GM19324 (cell line): Measurements from ENCODE around the gene ADAM8.
A peak's percentile ranks its signal among the peaks of the same experiment; 100 is the strongest.

Experiments
- ATAC-seq: cut with Tn5 transposase; IDR thresholded peaks from one replicate; pipeline ENCODE4 v1.9.1; 2021; ENCODE audit warnings: mild to moderate bottlenecking, moderate library complexity; ENCODE audit not compliant: unreplicated experiment, low FRiP score

ADAM8 gene

GRCh38 chr10:133283931-133284330, 7.3 kb upstream of the ADAM8 start:
- no peak for ATAC-seq

GRCh38 chr10:133282846-133283390, 6.2 kb upstream of the ADAM8 start:
- ATAC-seq: no peak

DNA sequence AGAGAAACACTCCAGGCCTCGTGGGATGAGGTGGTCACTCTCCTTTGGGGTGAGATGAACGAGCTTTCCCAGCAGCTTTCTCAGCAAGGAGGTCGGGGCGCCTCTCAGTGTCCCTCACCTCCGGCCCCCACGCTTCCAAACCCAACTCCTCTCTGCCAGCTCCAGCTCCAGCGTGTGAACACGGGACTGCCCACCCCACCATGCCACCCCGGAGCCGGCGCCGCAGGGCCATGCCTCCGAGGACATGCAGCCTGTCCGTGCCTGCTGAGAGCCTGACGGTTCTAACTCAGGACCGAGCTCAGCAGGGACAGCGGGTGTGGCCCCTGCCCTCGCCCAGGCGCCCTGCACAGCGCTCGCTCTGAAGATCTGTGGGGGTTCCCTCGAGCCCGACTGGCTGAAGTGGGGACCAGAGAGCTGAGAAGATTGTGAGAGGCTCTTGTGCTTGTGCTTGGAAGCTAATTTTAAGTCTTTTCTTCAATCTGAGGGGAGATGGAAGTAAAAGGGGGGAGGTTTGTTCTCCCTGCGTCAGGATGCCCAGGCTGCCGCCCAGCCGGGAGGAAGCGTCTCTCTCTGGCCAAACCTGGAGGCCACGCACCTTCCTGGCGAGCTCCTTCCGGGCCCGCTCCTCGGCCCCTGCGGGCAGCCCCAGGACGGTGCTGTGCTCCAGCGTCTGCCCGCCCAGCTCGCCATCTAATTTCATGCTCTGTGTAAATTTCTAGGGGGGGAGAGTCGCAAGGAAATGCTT, 5.1 kb upstream of the ADAM8 start:
- ATAC-seq: no peak

DNA sequence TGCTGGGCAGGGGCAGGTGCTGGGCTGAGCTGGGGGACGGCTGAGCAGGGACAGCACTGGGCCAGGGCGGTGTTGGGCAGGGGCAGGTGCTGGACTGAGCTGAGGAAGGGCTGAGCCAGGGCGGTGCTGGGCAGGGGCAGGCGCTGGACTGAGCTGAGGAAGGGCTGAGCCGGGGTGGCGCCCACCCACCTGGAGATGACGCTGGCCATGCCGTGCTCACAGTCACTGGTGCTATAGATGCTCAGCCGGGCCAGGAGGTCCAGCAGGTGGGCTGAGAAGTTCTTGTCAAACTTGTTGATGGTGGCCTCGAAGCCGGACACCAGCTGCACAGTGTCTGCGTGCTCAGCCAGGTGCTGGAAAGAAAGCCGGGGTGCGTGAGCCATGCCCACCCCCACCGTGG, 4.4 kb upstream of the ADAM8 start:
- ATAC-seq: no peak

DNA sequence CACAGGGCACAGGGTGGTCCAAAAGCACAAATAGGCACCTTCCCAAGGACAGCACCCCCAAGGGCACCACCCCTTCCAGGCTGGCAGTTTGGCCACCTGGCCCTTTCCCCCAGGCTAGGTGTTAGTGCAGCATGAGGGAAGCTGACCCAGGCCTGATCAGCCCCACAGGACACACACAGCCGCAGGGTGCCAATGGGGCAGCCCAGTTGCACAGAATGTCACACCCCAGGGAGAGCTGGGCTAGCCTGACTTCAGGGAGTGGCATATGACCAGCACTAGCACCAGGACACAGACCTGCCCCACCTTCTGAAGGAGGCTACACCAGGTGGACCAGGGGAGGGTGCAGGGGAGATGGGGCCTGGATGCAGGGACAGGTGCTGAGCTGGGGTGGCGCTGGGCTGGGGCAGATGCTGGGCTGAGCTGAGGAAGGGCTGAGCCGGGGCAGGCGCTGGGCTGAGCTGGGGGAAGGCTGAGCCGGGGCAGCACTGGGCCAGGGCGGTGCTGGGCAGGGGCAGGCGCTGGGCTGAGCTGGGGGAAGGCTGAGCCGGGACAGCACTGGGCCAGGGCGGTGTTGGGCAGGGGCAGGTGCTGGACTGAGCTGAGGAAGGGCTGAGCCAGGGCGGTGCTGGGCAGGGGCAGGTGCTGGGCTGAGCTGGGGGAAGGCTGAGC, 3.9 kb upstream of the ADAM8 start:
- no peak for ATAC-seq

DNA sequence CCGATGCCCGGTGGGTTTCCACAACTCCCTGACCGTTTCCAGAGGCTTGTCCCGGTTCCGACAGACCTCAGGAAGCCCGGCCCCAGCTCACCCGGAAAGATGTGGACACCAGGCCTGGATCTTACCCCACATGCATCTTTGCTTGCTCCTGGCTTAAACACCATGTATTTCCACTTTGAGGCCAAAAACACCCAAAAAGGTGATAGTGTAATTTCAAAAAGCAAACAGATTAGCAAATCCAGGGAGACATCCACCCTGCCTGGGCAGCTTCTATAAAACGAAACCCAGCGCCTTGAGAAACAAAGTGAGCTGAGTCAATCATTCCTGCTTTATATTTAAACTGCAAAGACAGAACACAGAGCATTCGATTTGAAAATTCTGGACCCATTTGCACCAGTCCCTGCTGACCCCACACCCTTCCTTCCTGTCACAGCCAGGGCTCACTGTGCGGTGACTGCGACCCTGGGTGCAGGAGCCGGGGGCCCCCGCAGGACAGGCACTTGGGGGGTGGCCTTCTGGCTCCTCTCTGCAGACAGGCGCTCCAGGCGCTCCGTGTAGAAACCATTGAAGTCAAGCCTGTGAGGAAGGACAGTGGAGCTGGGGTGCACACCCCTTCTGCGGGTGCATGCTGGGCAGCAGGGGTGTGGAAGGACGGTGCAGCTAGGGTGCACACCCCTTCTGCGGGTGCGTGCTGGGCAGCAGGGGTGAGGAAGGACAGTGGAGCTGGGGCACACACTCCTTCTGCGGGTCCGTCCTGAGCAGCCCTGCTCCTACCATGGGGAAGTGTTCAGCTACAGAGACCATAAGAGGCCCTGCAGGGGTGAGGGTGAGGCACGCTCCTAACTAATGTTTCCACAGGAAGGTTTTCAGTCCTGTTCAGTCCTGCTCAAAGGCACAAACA, 2.9 kb upstream of the ADAM8 start:
- no peak for ATAC-seq

DNA sequence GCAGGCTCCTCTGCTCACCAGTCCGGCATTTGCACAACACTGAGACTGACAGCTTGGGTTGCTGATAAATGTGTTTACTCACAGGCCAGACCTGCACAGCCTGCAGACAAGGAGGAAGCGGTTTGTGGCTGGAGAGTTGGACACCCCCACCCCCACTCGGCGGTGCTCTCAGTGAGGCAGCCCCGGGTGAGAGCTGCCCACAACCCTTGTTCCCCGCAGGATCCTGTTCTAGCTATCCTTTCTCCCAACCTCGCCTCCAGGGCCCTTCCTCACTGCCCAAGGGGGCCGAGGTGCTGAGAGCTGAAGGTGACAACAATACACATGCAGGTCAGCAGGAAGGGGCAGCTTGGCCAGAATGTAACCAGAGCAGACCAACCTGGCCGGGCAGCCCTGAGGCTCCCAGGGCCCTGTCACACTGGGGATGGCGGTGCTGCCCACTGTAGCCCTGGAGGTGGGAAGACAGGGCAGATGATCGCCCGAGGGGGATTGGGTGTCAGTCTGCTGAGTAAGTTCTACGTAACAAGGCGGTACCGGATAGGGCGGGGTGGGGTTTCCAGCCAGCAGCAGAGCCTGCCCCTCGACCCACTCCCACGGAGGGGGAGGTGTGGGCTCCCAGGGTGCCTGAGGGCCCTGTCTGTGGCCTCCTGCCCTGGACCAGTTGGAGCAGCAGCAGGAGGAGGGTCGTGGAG, 2.1 kb upstream of the ADAM8 start:
- ATAC-seq: peak; percentile 36

DNA sequence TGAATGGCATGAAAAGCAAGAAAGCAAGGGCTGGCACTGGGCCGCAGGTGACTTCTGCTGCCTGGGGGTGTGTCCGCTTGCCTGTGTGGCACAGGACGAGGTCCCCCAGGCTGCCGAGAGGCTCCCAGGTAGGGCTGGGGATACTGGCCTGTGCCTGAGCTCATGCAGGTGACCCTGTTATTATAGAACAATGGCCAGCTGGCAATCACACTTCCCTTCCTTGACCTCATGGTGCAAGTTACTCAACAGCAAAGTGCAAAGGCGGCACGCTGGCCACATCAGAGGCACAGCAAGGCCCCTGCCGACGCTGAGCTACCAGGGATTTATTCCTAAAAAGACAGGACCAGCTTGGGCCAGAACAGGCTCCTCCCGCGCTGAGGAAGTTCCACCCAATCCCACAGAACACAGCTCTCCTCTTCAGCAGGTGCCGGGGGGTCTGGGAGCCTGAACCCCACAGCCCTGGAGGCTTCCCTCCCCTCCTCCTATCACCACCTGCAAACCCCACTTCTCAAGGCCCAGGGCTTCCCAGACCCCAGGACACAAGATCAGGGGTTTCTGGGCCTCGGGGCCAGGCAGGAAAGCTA, 1.4 kb upstream of the ADAM8 start:
- ATAC-seq: no peak

GRCh38 chr10:133277277-133277992, 767 bp upstream of the ADAM8 start:
- ATAC-seq: no peak

- ATAC-seq: no peak
Observed at GRCh38 chr10:133276100-133276434, 601 bp downstream of the ADAM8 start.

GRCh38 chr10:133275684-133276092, 980 bp downstream of the ADAM8 start:
- ATAC-seq: no peak

- ATAC-seq: peak; percentile 38
Observed at GRCh38 chr10:133274751-133275683, 1.7 kb downstream of the ADAM8 start.

DNA sequence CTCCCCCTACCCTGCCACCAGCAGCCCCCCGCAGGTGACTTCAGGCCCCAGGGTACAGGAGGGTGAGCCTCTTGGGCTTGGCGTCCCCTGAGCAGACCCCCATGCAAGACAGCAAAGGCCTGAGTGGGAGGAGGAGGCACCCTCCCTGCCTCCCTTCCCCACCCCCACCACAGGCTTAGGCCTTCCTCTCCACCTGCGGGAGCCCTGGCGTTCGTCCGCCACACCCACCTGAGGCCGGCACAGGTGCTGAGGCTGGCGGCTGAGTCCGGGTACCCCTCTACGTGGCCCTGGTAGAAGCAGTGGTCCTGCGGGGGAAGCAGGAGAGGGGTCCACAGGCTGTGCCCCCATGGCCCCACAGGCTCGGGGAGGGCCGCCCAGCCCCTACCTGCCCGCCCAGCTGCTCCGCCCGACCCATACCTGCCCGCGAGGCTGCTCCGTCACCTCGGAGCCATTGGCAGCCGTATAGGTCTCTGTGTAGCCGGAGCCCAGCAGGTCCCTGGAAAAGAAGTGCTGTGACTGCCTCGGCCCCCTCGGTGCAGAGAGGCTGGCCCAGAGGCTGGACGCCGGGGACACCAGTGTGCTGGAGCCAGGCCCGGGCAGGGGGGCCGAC, 3.0 kb downstream of the ADAM8 start:
- no peak for ATAC-seq

DNA sequence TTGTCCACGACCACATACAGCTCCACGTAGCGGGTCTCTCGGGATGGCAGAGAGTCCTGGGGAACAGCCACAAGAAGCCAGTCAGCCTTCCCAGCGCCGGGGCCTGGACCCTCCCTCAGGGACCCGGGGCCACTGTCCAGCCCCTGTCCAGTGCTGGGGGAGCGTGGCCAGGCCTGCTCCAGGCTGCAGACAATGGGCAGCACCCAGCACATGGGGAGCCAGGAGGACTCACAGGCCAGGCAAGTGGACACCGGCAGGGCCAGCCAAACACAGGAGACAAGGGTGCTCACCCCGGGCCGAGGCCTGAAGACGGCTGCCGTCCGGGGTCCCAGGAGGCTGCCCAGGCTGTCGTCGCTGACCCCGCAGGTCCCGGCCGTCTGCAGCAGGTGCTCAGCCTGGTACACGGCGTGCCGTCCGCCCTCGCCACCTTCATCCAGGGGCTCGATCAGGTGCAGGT, 3.7 kb downstream of the ADAM8 start:
- no peak for ATAC-seq

DNA sequence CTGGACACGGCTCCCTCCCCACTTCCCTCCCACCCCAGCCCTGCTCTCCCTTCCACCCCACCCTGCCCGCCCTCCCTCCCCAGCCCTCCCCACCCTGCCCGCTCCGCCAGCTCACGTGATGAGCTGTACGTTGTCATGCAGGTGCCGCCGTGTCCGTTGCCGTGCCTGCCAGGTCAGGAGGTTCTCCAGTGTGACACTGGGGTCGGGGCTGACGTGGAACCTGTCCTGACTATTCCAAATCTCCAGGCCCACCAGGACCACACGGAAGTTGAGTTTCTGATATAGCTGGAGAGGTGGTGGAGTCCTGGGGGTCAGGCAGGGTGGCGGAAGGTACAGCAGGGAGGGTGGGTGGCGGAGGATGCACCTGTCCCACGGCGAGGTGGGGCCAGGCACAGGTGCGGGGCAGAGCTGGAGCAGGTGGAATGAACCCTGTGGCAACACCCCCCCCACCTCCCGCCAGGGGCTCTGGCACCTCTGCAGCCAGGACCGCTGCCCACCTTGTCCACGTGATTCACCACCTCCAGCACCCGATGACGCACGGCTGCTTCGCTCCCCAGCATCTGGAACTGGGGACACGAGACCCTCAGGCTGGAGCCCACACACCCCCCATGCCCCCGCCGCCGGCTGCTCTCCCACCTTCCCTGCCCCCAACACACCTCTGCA, 4.2 kb downstream of the ADAM8 start:
- no peak for ATAC-seq

DNA sequence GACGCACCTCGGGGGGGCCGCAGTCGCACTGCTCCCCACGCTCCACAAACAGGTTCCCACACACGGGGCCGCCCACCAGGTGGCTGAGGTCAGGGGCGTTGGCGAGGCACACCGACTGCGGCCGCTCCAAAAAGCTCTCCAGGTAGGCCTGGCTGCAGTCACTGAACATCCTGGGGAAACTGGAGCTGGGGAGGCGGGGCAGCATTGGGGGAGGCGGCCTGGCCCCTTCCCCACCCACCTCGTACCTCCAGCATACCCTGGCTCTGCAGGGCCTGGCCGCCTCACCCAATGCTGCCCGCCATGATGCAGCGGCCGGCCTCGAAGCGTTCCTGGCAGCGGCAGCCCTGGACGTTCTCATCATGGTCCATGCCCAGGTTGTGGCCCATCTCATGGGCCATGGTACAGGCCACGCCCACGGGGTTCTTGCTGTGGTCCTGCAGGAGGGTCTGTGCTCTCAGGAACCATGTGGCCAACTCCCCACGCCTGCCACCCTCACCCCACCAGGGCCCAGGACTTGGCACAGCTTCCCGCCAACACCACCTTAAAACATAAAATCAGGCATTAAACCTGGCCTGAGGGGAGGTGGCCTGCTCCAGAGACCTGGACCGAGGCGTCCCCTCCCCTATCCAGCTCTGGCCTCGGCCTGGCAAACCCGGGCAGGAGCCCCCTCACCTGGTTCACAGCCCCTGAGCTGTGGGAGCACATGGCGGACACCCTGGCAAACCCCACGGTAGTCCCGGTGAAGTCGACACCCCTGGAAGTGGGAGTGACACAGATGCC, 5.0 kb downstream of the ADAM8 start:
- no peak for ATAC-seq
